HL-60 (cell line): Measurements from ENCODE around the gene HCFC1R1.
"Not testable (repeated sequence)": the region's sequence is repeated elsewhere in the genome, so short reads cannot be mapped to it uniquely, and the experiment has no call there.

Experiments
- DNase-seq, 2 experiments: peaks; one replicate each; pipeline ENCODE4 v3.0.0-alpha.2; 2010 to 2020; ENCODE audit warnings: low read depth in 1 of 2, low spot score in 1 of 2
- H3K27ac ChIP-seq: fragments of 250-450 bp; sonication (Bioruptor Pico); replicated peaks from 2 replicates; pipeline ENCODE4 v1.5.1; 2020; ENCODE audit warnings: mild to moderate bottlenecking, moderate library complexity
- H3K27me3 ChIP-seq: fragments of 250-450 bp; sonication (Bioruptor Pico); 2 replicates; pipeline ENCODE4 v1.5.1; 2021; ENCODE audit warnings: mild to moderate bottlenecking, moderate library complexity; ENCODE audit not compliant: insufficient read depth, poor library complexity, severe bottlenecking
- H3K4me3 ChIP-seq: replicated peaks from 2 replicates; pipeline ENCODE4 v1.5.1; 2011; ENCODE audit warnings: mild to moderate bottlenecking, control low read depth, low read length; ENCODE audit not compliant: insufficient read depth
- CTCF ChIP-seq: IDR thresholded peaks from one replicate; pipeline ENCODE4 v1.5.1; 2011; ENCODE audit warnings: low read length, control low read depth, inconsistent platforms; ENCODE audit not compliant: insufficient read depth
- GABPA ChIP-seq: IDR thresholded peaks from 2 replicates; pipeline ENCODE4 v1.6.1; 2012; ENCODE audit warnings: low read depth
- POLR2AphosphoS5 ChIP-seq: IDR thresholded peaks from 2 replicates; pipeline ENCODE4 v1.6.1; 2012; ENCODE audit warnings: low read depth
- REST ChIP-seq: IDR thresholded peaks from 2 replicates; pipeline ENCODE4 v1.6.1; 2012; ENCODE audit warnings: low read depth; ENCODE audit not compliant: insufficient replicate concordance
- SPI1 ChIP-seq: IDR thresholded peaks from 2 replicates; pipeline ENCODE4 v1.6.1; 2012; ENCODE audit warnings: low read depth, mild to moderate bottlenecking, borderline replicate concordance

HCFC1R1 gene

GRCh38 chr16:3071655-3072054 lies 47.9 kb upstream of the HCFC1R1 start:
- no peaks in the 10 kb centered on the region for H3K27me3 ChIP-seq
- no peak overlapping the region for H3K4me3 ChIP-seq
- TF ChIP-seq SPI1 = no peak
- TF ChIP-seq CTCF = no peak
- no peak for TF ChIP-seq REST
- TF ChIP-seq POLR2AphosphoS5 = no peak
- no peak for TF ChIP-seq GABPA
- H3K27ac ChIP-seq = no peak overlapping the region
- no peak for DNase-seq

- Histone ChIP-seq H3K27ac (no peak overlapping the region), H3K27me3 (no peaks in the 10 kb centered on the region), H3K4me3 (no peak overlapping the region)
- no peak for DNase-seq
- TF ChIP-seq GABPA = no peak
These were observed 46.9 kb upstream of the HCFC1R1 start for GRCh38 chr16:3070608-3071111.

- not testable (repeated sequence) for H3K4me3 ChIP-seq, DNase-seq, H3K27ac ChIP-seq, H3K27me3 ChIP-seq
These were observed 45.4 kb upstream of the HCFC1R1 start for GRCh38 chr16:3069146-3069545.

- no peak for TF ChIP-seq GABPA
- no peak for TF ChIP-seq CTCF
- no peak for TF ChIP-seq REST
- no peak for TF ChIP-seq POLR2AphosphoS5
- TF ChIP-seq SPI1 = no peak
- no peaks in the 10 kb centered on the region for H3K27me3 ChIP-seq
- DNase-seq = no peak
These were observed 44.7 kb upstream of the HCFC1R1 start for GRCh38 chr16:3068487-3068886.

GRCh38 chr16:3066440-3066748 lies 42.7 kb upstream of the HCFC1R1 start:
- no peak for DNase-seq
- TF ChIP-seq SPI1 = no peak
- TF ChIP-seq CTCF = no peak
- TF ChIP-seq POLR2AphosphoS5 = no peak
- no peak for TF ChIP-seq GABPA
- no peak for TF ChIP-seq REST
- no peak overlapping the region for H3K4me3 ChIP-seq
- no peak overlapping the region for H3K27ac ChIP-seq
- no peaks in the 10 kb centered on the region for H3K27me3 ChIP-seq

More at GRCh38 chr16:3068487-3068886, 44.7 kb upstream of the HCFC1R1 start:
- no peak overlapping the region for H3K27ac ChIP-seq
- H3K4me3 ChIP-seq = no peak overlapping the region
